NK-92 treated with Interleukin-12 subunit alpha and Interleukin-12 subunit beta, amount 100 ng/mL, for 24 hours (cell line): ENCODE measurements around the gene PAXIP1.

Experiments used
- DNase-seq: peaks from one replicate; lab custom pipeline; 2025; lab: John Stamatoyannopoulos, UW

PAXIP1 gene

DNA sequence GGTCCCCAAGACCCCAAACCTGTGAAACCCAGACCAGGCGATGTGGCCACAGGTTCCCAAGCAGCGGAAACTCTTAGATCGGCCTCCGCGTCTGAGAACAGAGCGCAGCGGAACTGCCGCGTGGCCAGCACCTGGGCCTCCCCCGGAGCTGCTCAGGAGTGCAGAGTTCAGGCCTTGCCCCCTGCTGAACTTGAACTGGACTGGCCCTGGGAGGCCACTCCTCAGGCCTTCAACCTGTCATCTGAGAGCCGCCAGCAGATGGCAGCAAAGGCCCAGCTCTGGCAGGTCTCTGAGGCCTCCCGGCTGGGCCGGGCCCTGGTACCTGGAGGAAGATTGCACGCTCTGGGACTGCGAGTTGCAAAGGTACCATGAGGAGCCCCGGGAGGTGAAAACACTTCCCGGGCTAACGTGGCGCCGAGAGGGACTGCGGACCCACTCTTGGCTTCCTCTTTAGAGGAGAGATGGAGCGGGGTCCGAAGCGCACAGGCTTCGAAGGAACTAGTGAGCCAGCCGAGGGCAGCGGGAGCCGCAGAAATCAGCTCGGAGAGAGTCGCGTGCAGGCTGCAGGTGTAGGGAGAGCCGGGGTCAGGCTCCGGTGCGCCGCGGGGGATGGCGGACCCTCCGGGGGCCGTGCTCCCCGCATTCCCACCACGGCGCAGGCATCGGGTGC lies 89.2 kb downstream of the PAXIP1 start:
- DNase-seq, result peak; percentile 49

DNA sequence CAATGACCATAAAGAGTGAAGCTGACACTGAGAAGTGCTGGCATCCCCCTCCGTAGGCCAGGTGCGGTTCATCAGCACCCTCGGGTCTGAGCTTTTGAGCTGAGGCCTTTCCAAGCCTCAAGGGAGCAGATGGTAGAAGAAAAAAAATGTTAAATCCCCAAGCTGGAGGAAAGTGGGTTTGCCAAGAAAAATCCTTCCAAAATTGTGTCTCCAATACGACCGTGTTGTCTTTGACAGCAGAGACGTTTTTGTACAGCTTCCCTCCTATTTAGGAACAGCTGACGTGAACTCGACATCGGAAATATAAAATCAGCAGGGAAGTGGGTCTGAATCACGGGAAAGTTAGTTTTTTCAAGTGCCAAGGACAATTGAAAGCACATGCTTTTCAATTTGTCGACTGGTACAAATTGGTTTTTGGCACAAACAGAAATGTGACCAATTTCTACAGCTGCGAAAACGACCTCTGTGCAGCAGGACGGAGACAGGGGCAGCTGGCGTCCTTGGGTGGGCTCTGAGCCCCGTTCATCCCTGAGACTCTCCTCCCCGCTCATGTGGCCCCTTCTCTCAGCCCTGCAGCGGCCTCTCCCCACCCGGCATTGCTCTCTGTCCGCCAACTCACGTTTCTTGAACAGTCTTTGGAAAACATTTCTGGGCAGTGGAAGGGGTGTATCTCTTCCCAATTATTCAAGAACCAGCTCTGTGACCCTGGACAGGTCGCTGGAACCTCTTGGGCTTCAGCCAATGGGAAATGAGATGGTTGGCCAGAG lies 89.9 kb downstream of the PAXIP1 start:
- DNase-seq, result no peak

DNA sequence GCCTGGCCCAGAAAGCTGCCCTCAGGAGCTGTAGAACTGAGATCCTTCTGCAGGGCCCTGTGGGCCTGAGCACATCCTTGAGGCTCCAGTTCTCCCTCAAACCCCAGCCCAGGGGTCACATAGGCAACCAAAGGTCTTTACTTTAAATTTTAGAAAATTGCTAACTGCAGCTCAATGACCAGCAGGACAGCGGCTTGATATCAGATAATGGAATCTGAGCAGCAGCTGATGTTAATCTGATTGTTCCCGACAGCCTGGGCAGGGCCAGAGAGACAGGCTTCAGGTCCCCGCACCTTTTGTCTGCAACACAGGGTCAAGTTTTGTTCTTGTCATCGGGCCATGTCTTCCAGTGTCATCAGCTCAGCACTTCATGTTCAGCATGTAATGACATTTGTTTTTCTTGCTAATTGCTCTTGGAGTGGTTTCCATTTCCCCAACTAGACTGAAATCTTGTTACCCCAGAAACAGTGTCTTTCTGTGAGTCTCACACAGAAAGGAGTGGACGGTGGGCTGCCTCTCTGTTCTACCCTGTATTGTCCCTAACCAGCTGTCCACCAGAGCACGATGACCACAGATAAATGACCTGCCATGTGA lies 91.0 kb downstream of the PAXIP1 start:
- DNase-seq, result no peak

DNA sequence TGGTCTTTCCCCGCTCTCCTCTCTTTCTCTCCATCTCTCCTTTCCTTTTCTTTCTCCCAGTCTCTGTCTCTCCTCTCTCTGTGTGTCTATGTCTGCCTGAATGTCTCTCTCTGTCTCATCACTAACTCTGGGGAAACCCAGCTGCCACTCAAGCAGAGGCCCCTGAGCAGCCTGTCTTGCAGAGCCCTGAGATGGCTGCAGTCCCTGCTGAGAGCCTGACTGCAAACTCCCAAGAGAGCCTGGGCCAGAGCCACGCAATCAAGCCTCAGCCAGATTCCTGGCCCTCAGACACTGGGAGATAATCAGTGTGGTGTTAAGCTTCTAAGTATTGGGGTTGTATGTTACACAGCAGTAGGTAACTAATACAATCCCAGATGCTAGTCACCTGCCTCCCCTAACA lies 91.5 kb downstream of the PAXIP1 start:
- DNase-seq, result no peak

DNA sequence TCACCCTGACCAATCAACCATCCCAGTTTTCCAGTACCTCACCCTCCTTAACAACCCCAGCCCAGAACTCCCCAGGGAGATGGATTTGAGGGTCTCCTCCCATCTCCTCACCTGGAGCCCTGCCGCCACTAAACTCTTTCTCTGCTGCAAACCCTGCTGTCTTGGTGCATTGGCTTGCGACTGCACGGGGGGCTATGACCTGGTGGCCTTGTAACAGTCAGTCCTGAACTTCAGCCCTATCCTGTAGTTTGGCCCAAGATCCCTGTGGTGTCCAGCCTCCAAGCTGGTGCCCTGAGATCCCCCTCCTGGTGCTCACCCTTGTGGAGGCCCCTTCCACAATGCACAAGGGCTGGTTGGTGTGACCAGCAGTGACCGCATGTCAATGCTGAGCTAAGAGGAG lies 91.9 kb downstream of the PAXIP1 start:
- no peak for DNase-seq

DNA sequence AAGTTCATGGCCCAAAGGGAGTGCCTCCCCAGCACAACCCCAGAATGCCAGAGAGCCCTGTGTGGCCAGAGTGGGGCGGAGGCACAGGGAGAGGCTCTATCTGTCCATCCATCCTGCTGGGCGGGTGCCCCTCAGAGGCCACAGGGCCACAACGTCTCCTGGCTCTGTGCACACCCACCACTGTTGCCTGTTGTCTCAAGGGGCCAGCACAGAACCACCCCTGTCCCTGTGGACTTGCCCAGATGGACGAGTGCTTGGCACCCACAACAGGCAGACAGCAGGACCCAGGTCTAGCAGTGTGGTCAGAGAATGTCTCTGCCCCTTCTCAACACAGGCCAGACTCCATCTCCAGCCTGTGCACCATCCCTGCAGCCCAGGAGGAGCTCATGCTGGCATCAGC lies 92.8 kb downstream of the PAXIP1 start:
- DNase-seq, result no peak

DNA sequence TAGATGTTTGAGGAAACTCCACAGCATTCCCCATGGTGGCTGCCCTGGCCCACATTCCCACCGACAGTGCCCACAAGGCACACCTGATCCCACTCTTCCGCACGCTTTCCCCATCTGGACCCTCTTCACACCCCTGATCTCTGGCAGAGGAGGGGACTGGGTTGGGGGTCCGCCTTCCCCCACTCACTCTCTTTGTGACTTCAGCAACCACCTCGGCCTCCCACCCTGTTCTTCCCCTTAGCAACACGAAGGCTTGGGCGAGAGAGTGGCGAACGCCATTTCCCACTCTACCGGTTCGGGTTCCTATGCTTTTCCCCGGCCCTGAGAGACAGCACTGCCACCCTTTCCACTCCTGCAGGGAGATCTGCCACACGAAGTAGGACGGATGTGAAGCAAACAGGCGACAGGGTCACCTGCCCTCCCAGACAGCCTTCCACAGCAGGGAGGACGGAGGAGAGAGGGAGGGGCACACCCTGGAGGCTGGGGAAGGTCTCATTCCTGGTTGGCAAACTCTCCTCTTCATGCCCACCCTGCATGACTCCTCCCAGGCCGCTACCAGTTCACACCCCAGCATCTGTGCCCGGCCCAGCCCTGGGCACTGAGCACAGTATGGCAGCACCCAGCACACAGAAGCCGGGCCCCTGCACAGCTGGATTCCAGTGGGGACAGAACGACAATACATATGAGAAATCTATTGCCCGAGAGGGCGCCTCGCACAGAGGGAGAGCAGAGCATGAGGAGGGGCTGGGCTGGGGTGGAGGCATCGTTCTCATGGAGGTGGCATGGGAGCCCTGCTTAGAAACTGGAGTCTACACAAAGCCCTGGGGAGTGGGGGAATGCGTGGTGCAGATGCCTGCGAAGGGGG lies 93.5 kb downstream of the PAXIP1 start:
- DNase-seq, result no peak

DNA sequence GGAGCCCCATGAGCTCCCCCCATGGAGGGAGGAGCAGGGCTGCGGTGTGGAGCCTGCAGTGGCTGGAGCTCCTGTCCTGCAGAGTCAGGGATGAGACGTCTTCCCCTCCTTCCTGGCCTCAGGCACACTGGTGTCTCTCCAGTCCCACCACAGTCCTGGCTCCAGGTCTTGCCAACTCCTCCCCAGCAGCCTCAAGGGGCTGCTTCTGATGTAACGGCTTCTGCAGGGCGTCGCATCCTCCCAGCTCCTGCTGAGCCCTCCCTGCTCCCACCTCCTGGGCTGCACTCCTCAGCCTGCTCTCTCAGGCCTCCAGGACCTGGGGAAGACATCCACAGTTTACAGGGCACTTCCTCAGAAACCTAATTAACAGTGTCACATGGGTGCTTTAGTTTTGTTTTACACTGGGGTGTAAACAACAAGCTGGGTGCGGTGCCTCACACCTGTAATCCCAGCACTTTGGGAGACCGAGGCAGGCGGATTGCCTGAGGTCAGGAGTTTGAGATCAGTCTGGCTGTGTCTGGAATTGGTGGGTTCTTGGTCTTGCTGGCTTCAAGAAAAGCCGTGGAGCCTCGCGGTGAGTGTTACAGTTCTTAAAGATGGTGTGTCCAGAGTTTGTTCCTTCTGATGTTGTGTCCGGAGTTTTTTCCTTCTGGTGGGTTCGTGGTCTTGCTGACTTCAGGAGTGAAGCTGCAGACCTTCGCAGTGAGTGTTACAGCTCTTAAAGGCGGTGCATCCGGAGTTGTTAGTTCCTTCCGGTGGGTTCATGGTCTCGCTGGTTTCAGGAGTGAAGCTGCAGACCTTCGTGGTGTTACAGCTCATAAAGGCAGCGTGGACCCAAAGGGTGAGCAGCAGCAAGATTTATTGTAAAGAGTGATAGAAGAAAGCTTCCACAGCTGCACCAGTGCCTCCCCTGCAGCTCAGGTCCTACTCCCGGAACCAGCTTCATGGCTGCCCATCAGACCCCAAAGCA lies 95.0 kb downstream of the PAXIP1 start:
- DNase-seq, result no peak

DNA sequence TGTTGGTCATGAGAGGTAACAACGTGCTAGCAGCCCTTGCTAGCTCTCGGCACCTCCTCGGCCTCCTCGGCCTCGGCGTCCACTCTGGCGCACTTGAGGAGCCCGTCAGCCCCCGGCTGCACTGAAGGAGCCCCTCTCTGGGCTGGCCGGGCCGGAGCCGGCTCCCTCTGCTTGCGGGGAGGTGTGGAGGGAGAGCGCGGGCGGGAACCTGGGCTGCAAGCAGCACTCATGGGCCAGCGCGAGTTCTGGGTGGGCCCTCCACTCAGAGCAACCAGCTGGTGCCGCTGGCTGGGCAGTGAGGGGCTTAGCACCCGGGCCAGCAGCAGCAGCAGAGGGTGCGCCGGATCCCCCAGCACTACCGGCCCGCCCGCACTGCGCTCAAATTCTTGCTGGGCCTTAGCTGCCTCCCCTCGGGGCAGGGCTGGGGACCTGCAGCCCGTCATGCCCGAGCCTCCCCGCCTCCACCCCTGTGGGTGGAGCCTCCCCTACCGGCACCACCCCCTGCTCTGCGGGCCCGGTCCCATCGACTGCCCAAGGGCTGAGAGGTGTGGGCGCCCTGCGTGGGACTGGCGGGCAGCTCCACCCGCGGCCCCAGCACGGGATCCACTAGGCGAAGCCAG lies 96.1 kb downstream of the PAXIP1 start:
- DNase-seq, result no peak

DNA sequence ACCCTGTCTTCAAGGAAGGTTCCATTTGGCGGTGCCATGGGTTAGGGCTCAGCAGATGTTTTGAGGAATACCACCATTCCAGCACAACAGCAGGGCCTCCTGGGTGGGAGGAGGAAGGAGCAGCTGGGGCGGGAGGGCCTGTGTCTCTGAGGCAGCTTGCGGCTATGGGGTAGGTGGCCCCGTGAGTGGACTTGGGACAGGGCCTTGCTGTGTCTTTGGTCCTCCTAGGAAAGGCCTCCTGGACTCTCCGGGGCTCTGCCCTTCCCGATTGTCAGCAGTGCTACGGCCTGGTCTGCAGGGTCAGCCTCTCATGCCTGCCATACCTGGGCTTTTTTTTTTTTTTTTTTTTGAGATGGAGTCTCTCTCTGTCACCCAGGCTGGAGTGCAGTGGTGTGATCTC lies 96.7 kb downstream of the PAXIP1 start:
- DNase-seq, result no peak

DNA sequence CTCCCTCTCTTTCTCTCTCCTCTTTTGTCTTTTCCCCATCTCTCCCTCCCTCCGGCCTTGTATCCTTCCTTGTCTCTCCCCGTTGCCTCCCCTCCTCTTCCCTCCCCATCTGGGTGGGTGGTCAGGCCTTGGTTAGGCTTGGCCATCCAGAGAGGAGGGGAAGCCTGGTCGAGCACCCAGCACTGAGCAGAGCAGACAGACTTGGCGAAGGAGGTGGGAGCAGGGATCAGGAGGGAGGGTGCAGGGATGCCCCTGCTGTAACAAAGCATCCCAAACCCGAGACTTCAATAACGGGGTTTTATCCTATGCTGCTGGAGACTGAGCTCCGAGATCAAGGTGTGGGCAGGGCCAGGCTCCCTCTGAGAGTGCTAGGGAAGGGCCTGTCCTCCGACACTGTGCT lies 97.3 kb downstream of the PAXIP1 start:
- no peak for DNase-seq

DNA sequence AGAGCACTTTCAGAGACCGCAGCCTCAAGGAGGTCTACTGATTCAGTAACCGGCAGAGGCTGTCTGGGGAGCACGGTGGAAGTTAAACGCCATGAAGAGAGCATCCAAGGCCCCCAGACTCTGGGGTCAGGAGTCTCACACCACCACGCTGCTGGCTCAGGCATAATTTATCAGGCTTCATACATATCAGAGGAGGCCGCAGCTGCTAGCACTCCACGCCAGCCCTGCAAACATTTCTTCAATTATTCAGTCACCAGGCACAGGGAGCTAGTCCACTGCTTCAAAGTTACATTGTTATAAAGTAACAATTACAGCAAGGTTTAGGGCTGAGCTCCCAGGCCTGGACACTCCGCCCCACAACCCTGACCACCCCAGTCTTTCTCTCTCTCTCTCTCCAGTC lies 97.8 kb downstream of the PAXIP1 start:
- no peak for DNase-seq

DNA sequence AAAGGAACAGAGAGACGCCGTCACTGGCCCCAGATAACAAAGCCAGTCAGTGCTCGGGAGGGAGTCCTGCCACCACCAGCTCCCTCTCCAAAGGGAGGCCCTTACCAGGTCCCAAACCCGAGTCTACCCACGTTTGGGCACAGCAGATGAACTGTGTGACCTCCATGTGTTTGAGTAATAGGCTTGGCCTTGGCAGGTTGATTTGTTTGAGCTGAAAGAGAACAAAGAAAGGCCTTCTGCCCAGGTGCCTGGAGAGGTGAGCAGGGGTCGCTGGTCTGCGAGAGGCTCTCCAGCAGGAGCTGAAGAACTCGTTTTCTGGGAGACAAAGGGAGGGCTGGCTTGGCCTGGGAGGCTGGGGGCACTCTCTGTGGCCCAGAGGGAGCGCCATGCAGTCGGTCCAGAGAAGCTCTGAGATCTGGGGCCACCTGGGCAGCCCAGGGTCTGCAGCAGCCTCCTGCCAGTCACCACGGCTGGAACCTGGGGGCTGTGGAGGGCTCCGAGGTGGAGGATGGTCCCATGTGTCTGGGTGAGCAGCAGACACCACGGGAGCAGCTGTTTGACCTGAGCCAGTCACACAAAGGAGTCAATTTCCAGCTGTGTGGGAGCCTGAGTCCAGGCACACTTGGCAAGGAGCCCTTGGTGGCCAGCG lies 99.7 kb downstream of the PAXIP1 start:
- DNase-seq, result no peak

DNA sequence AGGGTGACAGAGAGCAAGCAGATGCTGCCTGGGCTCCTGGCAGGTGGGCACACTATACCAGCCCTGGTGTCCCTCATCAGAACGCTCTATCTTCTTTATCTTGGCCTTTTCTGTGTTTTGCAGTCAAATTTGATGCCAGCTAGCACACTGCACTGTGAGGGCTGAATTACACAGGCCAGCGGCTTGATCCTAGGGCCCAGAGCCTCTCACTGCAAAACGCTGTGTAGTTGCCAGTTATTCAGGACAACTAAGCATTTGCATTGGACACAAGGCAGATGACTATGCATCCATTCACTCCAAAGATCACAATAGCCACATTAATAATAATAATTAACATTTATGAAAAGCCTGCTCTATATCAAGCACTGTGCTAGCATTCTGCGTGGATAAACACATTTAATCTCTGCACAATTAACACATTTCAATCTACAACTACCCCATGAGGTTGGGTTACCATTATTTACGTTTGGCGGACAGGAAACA lies 100.3 kb downstream of the PAXIP1 start:
- no peak for DNase-seq

DNA sequence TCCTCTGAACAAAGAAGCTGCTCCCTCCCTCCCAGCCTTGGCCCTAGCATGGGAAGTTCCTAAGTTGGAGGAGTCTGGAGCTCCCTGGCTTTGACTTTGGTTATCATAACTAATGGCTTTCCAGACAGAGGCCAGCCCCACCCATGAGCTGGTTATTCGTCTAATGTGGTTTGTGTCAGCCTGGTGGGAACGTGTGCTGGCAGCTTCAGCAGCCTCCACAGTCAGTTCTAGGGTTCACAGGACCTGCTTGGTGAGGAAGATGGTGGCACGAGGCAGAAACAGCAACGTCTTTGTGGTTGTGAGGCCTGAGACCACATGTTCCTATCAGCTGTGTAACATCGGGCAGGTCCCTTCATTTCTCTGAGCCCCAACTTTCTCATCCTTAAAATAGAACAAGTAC lies 103.1 kb downstream of the PAXIP1 start:
- DNase-seq, result no peak

DNA sequence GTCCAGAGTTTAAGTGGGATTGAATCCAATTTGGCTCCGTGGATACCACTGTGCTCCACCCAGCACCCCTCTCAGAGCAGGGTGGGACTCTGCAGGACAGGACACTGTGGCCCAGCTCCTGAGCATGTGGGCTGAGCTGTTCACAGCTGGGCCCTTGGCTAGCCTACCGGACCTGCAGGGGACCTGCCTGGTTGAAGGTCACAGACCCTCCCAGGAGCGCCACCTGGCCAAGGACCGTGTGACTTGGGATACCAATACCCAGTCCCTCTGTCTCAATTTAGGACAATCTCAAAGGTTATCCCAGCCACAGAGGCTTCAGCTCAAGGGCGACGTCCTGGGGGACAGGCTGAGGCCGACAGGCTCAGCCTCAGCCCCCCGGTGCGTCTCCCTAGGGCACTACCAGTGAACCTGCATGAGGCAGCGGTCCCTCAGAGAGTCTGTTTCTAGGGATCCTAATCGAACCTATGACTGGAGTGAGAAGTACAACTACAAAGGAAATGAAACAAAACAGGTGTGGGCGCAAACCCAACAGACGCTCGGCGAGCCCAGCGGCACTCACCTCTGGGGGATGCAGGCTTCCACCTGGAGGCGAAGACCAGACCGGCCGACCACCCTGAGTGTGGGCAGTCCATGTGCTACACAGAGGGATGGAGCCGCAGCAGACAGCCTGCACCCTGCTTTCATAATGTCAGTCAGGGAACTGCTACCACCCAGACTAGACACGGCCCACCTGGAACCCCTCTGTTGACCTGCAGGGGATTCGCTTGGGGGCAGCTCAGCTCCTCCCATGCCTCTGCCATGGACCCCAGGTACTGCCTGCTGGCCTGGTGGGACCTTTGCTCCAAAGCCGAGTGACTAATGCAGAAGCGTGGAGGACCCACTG lies 103.7 kb downstream of the PAXIP1 start:
- no peak for DNase-seq

DNA sequence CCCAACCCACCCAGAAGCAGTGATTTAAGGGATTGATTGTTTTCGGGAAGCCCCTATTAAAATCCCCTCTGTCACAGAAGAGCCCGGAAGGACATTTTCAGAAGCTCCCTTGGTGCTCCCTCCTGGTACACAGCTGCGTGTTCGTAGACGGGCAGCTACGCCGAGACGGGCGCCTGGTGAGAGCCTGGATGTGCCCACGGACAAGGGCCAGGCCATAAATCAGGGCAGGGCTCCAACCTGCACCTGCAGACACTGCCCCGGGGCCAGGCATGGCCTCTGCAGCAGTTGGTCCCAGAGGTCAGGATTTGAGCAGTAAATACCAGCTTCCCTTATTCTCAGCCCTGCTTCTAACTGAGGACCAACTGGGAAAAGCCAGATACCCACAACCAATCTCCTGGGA lies 106.8 kb downstream of the PAXIP1 start:
- DNase-seq, result no peak
